GM19099 (cell line): ENCODE data around the gene MSANTD1.

Source experiments
- POLR2A ChIP-seq: IDR thresholded peaks from 3 replicates; pipeline ENCODE4 v1.6.1; 2011; ENCODE audit warnings: low read depth; ENCODE audit not compliant: insufficient read length; ENCODE audit errors: extremely low read depth

MSANTD1 gene

DNA sequence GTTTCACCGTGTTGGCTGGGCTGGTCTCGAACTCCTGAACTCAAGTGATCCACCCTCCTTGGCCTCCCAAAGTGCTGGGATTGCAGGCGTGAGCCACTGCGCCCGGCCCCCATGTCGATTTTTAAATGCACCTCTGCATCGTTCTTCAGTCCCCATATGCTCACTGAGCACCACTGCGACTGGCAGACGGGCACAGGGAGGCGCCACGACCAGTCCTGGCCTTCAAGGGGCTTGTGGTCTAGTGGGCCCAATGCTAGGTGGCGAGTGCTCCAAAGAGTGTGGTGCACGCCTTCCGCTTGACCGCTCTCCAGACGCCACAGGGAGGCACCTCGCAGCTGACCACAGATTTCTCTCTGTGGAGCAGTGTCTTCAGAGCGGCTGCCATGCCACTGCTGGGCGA, 11.7 kb upstream of the MSANTD1 start:
- no peak for TF ChIP-seq POLR2A

DNA sequence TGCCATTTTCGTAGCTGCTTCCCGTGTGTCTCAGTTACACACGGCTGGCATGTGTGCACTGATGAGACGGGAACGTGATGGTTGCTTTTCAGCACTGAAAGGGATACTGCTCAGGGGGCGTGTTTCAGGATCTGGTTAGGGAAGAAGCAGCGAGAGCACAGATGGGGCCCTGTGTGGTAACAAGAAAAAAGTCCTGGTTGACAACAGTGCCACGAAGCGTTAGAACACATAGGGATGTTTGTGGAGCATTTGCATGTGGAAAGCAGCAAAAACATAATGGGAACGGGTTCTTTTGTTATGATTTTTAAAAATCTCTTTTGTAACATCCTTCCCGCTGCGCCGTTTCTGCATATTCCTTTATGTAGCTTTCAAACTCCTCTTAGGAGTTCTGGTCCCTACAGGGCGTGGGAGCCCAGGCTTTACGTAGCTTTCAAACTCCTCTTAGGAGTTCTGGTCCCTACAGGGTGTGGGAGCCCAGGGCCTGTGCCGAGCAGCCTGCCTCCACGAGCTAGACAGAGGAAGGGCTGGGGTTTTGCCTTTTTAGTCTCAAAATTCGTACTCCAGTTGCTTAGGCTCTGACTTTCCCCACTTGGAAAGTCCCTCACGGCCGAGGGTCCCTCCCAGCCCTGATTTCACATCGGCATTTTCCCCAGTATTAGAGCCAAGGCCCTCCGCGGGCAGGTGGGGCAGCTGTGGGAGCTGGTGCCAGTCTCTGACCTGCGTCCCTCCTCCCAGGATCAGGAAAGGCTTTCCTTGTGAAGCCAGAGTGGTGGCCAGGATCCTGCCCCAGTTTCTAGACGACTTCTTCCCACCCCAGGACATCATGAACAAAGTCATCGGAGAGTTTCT, 11.0 kb upstream of the MSANTD1 start:
- TF ChIP-seq POLR2A: no peak

DNA sequence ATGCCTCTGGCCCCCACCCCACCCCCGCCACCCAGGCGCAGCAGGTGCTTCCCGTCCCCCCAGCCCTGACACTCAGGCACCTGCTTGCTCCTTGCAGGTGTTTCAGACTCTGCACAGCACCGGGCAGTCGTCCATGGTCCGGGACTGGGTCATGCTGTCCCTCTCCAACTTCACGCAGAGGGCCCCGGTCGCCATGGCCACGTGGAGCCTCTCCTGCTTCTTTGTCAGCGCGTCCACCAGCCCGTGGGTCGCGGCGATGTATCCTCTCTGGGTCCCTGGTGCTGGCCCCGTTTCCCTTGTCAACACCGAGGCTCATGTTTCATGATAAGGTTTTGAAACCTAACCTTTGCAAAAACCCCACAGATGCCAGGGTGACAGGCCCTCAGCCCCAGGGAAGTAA, 10.2 kb upstream of the MSANTD1 start:
- no peak for TF ChIP-seq POLR2A

DNA sequence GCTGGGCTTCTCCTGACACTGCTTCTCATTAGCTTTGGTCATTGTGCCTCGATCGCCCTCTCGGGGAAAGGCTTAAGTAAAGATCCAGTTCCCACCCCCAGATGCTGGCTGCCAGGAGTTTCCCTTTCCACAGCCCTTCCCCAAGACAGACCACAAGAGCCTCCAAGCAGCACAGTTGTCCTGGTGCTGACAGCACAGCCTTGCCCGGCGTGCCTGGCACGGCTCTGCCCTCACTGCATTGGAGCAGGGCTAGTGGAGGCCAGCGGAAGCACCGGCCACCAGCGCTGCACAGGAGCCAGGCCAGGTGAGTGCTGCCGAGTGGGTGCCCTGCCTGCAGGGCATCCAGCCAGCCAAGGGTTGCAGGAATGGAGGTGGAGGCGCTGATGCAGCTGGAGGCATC, 9.7 kb upstream of the MSANTD1 start:
- no peak for TF ChIP-seq POLR2A

DNA sequence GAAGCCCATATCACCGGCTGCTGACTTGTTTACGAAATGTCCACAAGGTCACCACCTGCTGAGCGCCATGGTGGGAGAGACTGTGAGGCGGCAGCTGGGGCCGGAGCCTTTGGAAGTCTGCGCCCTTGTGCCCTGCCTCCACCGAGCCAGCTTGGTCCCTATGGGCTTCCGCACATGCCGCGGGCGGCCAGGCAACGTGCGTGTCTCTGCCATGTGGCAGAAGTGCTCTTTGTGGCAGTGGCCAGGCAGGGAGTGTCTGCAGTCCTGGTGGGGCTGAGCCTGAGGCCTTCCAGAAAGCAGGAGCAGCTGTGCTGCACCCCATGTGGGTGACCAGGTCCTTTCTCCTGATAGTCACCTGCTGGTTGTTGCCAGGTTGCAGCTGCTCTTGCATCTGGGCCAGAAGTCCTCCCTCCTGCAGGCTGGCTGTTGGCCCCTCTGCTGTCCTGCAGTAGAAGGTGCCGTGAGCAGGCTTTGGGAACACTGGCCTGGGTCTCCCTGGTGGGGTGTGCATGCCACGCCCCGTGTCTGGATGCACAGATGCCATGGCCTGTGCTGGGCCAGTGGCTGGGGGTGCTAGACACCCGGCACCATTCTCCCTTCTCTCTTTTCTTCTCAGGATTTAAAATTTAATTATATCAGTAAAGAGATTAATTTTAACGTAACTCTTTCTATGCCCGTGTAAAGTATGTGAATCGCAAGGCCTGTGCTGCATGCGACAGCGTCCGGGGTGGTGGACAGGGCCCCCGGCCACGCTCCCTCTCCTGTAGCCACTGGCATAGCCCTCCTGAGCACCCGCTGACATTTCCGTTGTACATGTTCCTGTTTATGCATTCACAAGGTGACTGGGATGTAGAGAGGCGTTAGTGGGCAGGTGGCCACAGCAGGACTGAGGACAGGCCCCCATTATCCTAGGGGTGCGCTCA, 8.7 kb upstream of the MSANTD1 start:
- no peak for TF ChIP-seq POLR2A

DNA sequence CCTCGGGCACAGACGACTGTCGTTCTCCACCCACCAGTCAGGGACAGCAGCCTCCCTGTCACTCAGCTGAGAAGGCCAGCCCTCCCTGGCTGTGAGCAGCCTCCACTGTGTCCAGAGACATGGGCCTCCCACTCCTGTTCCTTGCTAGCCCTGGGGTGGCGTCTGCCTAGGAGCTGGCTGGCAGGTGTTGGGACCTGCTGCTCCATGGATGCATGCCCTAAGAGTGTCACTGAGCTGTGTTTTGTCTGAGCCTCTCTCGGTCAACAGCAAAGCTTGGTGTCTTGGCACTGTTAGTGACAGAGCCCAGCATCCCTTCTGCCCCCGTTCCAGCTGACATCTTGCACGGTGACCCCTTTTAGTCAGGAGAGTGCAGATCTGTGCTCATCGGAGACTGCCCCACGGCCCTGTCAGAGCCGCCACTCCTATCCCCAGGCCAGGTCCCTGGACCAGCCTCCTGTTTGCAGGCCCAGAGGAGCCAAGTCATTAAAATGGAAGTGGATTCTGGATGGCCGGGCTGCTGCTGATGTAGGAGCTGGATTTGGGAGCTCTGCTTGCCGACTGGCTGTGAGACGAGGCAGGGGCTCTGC, 7.9 kb upstream of the MSANTD1 start:
- no peak for TF ChIP-seq POLR2A

DNA sequence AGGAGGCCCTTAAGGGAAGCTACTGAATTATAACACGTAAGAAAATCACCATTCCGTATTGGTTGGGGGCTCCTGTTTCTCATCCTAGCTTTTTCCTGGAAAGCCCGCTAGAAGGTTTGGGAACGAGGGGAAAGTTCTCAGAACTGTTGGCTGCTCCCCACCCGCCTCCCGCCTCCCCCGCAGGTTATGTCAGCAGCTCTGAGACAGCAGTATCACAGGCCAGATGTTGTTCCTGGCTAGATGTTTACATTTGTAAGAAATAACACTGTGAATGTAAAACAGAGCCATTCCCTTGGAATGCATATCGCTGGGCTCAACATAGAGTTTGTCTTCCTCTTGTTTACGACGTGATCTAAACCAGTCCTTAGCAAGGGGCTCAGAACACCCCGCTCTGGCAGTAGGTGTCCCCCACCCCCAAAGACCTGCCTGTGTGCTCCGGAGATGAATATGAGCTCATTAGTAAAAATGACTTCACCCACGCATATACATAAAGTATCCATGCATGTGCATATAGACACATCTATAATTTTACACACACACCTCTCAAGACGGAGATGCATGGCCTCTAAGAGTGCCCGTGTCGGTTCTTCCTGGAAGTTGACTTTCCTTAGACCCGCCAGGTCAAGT, 6.9 kb upstream of the MSANTD1 start:
- no peak for TF ChIP-seq POLR2A

DNA sequence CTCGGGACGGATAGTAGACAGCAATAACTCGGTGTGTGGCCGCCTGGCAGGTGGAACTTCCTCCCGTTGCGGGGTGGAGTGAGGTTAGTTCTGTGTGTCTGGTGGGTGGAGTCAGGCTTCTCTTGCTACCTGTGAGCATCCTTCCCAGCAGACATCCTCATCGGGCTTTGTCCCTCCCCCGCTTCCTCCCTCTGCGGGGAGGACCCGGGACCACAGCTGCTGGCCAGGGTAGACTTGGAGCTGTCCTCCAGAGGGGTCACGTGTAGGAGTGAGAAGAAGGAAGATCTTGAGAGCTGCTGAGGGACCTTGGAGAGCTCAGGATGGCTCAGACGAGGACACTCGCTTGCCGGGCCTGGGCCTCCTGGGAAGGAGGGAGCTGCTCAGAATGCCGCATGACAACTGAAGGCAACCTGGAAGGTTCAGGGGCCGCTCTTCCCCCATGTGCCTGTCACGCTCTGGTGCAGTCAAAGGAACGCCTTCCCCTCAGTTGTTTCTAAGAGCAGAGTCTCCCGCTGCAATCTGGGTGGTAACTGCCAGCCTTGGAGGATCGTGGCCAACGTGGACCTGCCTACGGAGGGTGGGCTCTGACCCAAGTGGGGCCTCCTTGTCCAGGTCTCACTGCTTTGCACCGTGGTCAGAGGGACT, 5.7 kb upstream of the MSANTD1 start:
- TF ChIP-seq POLR2A: no peak

DNA sequence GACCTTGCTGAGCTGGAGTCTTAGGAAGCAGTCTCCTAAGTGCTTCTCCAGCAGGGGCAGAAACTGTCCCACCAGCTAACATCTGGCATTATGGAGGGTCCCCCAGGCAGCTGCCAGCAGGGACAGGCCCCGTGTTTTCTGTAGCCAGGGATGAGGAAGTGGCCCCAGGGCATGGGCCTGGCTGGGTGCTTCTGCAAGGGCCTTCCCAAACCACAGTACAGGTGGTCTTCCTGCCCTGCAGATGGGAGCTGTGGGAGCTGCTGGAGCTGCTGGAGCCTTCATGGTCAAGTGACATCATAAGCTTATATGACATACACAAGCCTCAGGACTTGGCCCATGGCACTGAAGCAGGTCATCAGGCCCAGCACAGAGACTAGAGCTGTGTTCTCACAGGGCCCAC, 5.0 kb upstream of the MSANTD1 start:
- no peak for TF ChIP-seq POLR2A

DNA sequence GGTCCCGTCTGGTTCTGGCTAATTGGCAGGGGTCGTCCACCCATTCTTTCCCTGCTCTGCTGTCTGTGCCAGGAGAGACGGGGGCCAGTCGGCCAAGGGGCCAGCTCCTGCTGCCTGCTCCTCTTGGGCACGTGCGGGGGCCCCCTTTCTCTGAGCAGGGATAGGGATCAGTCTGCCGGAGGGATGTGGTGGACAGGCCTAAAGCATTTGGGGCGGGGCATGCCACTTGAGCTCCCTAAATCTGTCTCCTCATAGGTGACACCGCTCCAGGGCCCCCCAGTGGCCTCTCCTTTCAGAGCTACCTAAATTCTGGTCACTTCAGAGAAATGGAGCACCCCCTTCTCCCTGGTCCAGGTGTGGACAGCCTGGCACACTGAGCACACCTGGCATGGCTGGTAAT, 4.2 kb upstream of the MSANTD1 start:
- no peak for TF ChIP-seq POLR2A

DNA sequence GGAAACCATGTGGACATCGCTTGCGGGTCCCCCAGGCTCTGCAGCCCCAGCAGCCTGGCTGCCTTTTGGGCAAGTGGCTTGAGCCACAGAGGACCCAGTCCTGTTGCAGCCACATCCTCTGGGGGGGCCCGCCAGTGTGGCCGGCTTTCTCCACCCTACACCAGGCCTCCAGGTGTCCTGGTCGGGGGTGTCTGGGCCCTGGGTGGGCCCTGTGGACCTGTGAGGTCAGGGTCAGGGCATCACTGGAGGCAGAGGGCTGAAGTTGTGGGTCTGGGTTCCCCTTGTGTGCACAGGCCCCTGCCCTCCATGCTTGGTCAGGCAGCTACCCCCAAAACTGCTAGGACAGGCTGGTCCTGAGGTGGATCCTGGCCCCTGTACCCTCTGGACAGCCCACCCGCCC, 3.3 kb upstream of the MSANTD1 start:
- no peak for TF ChIP-seq POLR2A

DNA sequence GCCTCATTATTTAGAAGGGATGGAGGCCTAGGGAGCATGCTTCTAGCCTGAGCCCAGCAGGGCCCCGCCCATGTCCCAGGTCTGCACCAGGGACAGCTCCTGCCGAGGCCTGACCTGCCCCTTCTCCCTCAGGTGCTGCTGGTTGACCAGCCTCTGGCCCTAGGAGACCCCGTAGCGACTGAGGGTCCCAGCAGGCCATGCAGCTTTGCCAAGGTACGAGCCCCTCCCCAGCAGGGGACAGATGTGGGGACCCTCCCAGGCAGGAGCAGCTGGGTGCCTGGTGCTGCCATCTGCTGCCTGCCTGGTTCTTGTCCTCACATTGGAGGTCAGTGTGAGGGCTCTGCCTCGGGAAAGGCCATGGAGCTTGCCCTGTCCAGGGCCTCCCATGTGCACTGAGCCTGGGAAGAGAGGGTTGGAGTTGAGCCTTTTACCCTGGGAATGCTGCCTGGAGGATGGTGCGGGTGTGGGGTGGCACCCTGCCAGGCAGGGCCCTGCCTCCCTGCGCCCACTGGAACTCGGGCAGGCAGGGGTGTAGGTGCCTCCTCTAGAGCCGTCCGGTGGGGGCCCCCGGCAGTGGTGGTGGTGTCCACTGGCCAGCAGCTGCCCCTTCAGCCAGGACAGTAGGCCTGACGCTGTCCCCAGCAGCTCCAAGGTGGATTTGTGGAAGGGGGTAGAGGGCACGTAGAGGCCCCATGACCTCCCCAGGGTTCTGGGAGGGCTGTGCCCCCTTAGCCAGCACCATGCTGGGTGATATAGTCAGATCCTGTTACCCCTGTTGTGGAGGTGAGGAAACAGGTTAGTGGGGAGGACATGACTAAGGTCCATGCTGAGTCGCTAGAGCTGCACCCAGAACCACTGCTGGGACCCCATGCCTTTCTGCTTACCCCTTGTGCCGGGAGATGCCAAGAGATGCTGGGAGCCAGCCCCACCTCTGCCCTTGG, 2.2 kb upstream of the MSANTD1 start:
- TF ChIP-seq POLR2A: no peak

DNA sequence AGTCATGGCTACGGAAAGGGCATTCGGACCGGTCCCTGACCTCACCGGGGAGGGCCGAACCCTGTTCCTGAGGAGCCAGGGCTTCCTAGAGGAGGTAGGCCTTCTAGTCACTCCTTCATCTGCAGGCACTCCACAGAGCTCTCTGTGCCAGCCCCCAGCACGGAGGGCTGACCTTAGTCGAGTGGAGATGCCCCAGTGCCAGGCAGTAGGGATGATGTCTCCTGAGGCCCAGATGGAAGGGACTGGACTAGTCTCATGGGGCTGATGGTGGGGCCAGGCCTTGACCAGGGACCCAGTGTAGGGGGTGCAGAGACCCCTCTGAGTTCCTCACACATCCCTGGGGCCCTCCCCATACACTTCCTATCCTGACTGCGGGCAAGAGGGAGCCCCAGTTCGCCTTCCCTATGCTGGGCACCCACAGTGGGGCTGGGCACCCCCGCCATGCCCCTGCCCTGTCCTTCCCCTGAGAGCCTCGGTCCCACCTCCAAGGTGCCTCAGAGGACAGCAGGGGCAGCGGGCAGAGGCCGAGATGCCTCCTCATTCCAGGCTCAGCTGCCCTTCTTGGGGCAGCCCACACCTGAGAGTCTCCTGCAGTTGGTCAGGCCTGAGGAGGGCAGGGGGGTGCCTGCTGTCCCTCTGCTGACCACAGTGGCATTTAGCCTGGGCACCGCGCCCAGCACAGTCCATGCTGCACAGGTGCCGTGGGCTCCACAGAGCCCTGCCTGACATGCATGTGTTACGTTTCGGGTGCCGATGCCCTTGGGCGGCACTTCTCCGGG, 1.4 kb upstream of the MSANTD1 start:
- no peak for TF ChIP-seq POLR2A
